HCT116 (cell line): Measurements from ENCODE around the gene TSKU. TPM values are rescaled to one million over a fixed set of nuclear protein-coding genes. Genes with fewer than 3 reads are reported as not detected.

ENCODE experiments used
- ATAC-seq: fragments of 200-7000 bp; cut with Tn5 transposase; 2 replicates; pipeline ENCODE4 v1.9.1; 2020; ENCODE audit warnings: mild to moderate bottlenecking, moderate library complexity
- BruUV-seq: library from RNA; stranded (reverse); fragments of 400-500 nt; replicated peaks from 2 replicates; lab custom pipeline; 2021; lab: Mats Ljungman, UMichigan
- CTCF ChIA-PET: fragments of 300-600 bp; sonication (Branson Sonifier 250); formaldehyde crosslinking; loops from one replicate; lab custom pipeline; 2021; ENCODE audit warnings: antibody characterized with exemption; lab: Charles Lee
- POLR2A ChIA-PET: fragments of 300-600, 350-600 bp; sonication (Branson Sonifier 250); formaldehyde crosslinking; loops from one replicate; lab custom pipeline; 2021; ENCODE audit warnings: antibody characterized with exemption; lab: Charles Lee
- RAD21 ChIA-PET, 2 experiments: fragments of 300-600 bp; sonication (Branson Sonifier 250); formaldehyde crosslinking; loops; one replicate each; lab custom pipeline; 2023; ENCODE audit warnings: low total read pairs in 2 of 2; ENCODE audit not compliant: uncharacterized antibody in 2 of 2, unreplicated experiment in 2 of 2, low non-redundant PET in 1 of 2; lab: Charles Lee
- DNase-seq: peaks from one replicate; pipeline ENCODE4 v3.0.0-alpha.2; 2010; ENCODE audit warnings: low read depth, low spot score
- H2AFZ ChIP-seq: fragments of 200-600 bp; shearing (Covaris generic), sonication (generic); 2 replicates; pipeline ENCODE4 v1.6.1; 2017; ENCODE audit warnings: low read depth, mixed run types, mixed read lengths, antibody characterized with exemption, low read length; ENCODE audit not compliant: poor library complexity, severe bottlenecking
- H3K27ac ChIP-seq: 2 replicates; pipeline ENCODE4 v1.5.1; 2012; ENCODE audit warnings: low read depth, low read length
- H3K27me3 ChIP-seq: fragments of 200-600 bp; sonication (generic); 2 replicates; pipeline ENCODE4 v1.6.1; 2016; ENCODE audit warnings: mixed run types, low read length, mixed read lengths; ENCODE audit not compliant: insufficient read depth
- H3K36me3 ChIP-seq, 2 experiments: fragments of 200-500 bp in 1 of 2; fragments of 200-600 bp in 1 of 2; sonication (Bioruptor generic) in 1 of 2; sonication (generic) in 1 of 2; 2 replicates each; pipeline versions ENCODE4 v1.5.1 to v1.6.1; 2014 to 2016; ENCODE audit warnings: low read length in 2 of 2, inconsistent platforms in 1 of 2, mixed read lengths in 1 of 2, mixed run types in 1 of 2; ENCODE audit not compliant: insufficient read depth in 2 of 2, control insufficient read depth in 1 of 2
- H3K4me1 ChIP-seq, 2 experiments: fragments of 200-600 bp in 1 of 2; sonication (generic) in 1 of 2; 2 replicates each; pipeline versions ENCODE4 v1.5.1 to v1.6.1; 2012 to 2017; ENCODE audit warnings: low read length in 2 of 2, inconsistent platforms in 1 of 2, mild to moderate bottlenecking in 1 of 2, mixed read lengths in 1 of 2, mixed run types in 1 of 2, moderate library complexity in 1 of 2; ENCODE audit not compliant: insufficient read depth in 2 of 2, control insufficient read depth in 1 of 2
- H3K4me2 ChIP-seq: fragments of 200-600 bp; sonication (generic); 2 replicates; pipeline ENCODE4 v1.6.1; 2017; ENCODE audit warnings: mixed run types, low read length, mixed read lengths
- H3K4me3 ChIP-seq, 2 experiments: fragments of 200-600 bp in 1 of 2; sonication (generic) in 1 of 2; replicated peaks in 1 of 2; 2 replicates each; pipeline ENCODE4 v1.5.1; 2011 to 2016; ENCODE audit warnings: low read length in 2 of 2, control low read depth in 1 of 2, low read depth in 1 of 2, mild to moderate bottlenecking in 1 of 2, mixed read lengths in 1 of 2, mixed run types in 1 of 2
- H3K79me2 ChIP-seq: fragments of 200-600 bp; sonication (generic); 2 replicates; pipeline ENCODE4 v1.6.1; 2017; ENCODE audit warnings: mild to moderate bottlenecking, mixed run types, low read length, moderate library complexity, mixed read lengths; ENCODE audit not compliant: insufficient read depth
- H3K9ac ChIP-seq: fragments of 200-600 bp; sonication (generic); 2 replicates; pipeline ENCODE4 v1.6.1; 2016; ENCODE audit warnings: low read length, mixed read lengths
- H3K9me2 ChIP-seq: fragments of 200-600 bp; sonication (generic), shearing (Covaris generic); 2 replicates; pipeline ENCODE4 v1.6.1; 2017; ENCODE audit warnings: mixed run types, mild to moderate bottlenecking, moderate library complexity; ENCODE audit not compliant: insufficient read depth
- H3K9me3 ChIP-seq, 2 experiments: fragments of 200-500 bp in 1 of 2; fragments of 200-600 bp in 1 of 2; sonication (Bioruptor generic) in 1 of 2; sonication (generic) in 1 of 2; 2 replicates each; pipeline ENCODE4 v1.6.1; 2014 to 2017; ENCODE audit warnings: low read length in 2 of 2, mixed read lengths in 2 of 2, inconsistent platforms in 1 of 2, low read depth in 1 of 2, mild to moderate bottlenecking in 1 of 2, mixed run types in 1 of 2, moderate library complexity in 1 of 2; ENCODE audit not compliant: control insufficient read depth in 1 of 2, insufficient read depth in 1 of 2
- H4K20me1 ChIP-seq: fragments of 200-600 bp; sonication (generic), shearing (Covaris generic); 2 replicates; pipeline ENCODE4 v1.6.1; 2017; ENCODE audit warnings: mixed run types, mild to moderate bottlenecking, moderate library complexity; ENCODE audit not compliant: insufficient read depth
- CEBPB ChIP-seq: IDR thresholded peaks from 2 replicates; pipeline ENCODE4 v1.6.1; 2012; ENCODE audit warnings: low read depth
- EGR1 ChIP-seq: IDR thresholded peaks from 2 replicates; pipeline ENCODE4 v1.6.1; 2012; ENCODE audit warnings: low read depth
- JUND ChIP-seq: IDR thresholded peaks from 2 replicates; pipeline ENCODE4 v1.6.1; 2012
- MAX ChIP-seq: IDR thresholded peaks from 2 replicates; pipeline ENCODE4 v1.6.1; 2012
- POLR2A ChIP-seq: IDR thresholded peaks from 2 replicates; pipeline ENCODE4 v1.7.0; 2011; ENCODE audit warnings: borderline replicate concordance; ENCODE audit not compliant: insufficient read depth, insufficient read length; ENCODE audit errors: extremely low read depth
- POLR2AphosphoS5 ChIP-seq: IDR thresholded peaks from 2 replicates; pipeline ENCODE4 v1.6.1; 2011; ENCODE audit warnings: mild to moderate bottlenecking, low read depth, low read length, moderate library complexity
- RAD21 ChIP-seq: IDR thresholded peaks from 2 replicates; pipeline ENCODE4 v1.6.1; 2012; ENCODE audit warnings: low read depth, mild to moderate bottlenecking
- REST ChIP-seq: IDR thresholded peaks from 2 replicates; pipeline ENCODE4 v1.6.1; 2012; ENCODE audit warnings: low read depth
- SIN3A ChIP-seq: IDR thresholded peaks from 2 replicates; pipeline ENCODE4 v1.6.1; 2012; ENCODE audit warnings: low read depth
- SP1 ChIP-seq: IDR thresholded peaks from 2 replicates; pipeline ENCODE4 v1.6.1; 2012; ENCODE audit warnings: low read depth
- SRF ChIP-seq: IDR thresholded peaks from 2 replicates; pipeline ENCODE4 v1.6.1; 2012; ENCODE audit warnings: low read depth
- TCF7L2 ChIP-seq: IDR thresholded peaks from 2 replicates; pipeline ENCODE4 v1.7.0; 2011; ENCODE audit warnings: borderline replicate concordance, inconsistent platforms; ENCODE audit not compliant: insufficient read depth, insufficient read length; ENCODE audit errors: extremely low read depth
- ZBTB33 ChIP-seq: IDR thresholded peaks from 2 replicates; pipeline ENCODE4 v1.6.1; 2011; ENCODE audit warnings: mild to moderate bottlenecking, low read length, moderate library complexity; ENCODE audit not compliant: insufficient replicate concordance; ENCODE audit errors: extremely low read depth
- ZFX ChIP-seq: fragments of 450-650 bp; IDR thresholded peaks from 2 replicates; pipeline ENCODE4 v1.6.1; 2017
- ZNF274 ChIP-seq: fragments of 200-500 bp; sonication (Bioruptor generic); IDR thresholded peaks from 2 replicates; pipeline ENCODE4 v1.6.1; 2014; ENCODE audit warnings: mild to moderate bottlenecking, low read depth, low read length, inconsistent platforms
- intact Hi-C: fragments of 100-400 bp; cut with micrococcal nuclease; formaldehyde crosslinking; loops from 2 replicates; pipeline ENCODE4 v1.10.0; 2022
- total RNA-seq: library from RNA; stranded (reverse); gene quantifications from one replicate; pipeline ENCODE4 v1.2.1, GENCODE V29; 2021; ENCODE audit not compliant: unreplicated experiment
- TF ChIP-seq, protein P1 (sequence below), 3 experiments: fragments of 200-600 bp in 1 of 3; sonication (generic) in 1 of 3; IDR thresholded peaks in 2 of 3; conservative IDR thresholded peaks in 1 of 3; 2 replicates each; pipeline ENCODE4 v1.5.1; 2012 to 2017; ENCODE audit warnings: low read depth in 2 of 3, low read length in 2 of 3, antibody characterized with exemption in 1 of 3, borderline replicate concordance in 1 of 3, control low read depth in 1 of 3, mild to moderate bottlenecking in 1 of 3, mixed read lengths in 1 of 3, mixed run types in 1 of 3, moderate library complexity in 1 of 3; ENCODE audit not compliant: insufficient read depth in 1 of 3
- TF ChIP-seq, protein P2 (sequence below): IDR thresholded peaks from 2 replicates; pipeline ENCODE4 v1.6.1; 2012

Gene TSKU
- total RNA-seq, 1 experiment from 2014 or later = 21.9 TPM

- Histone ChIP-seq H3K4me1 (peaks cover 0 to 6% of the 10 kb centered on the region in 2 experiments; a peak in 1 of 4 replicates), H3K9me3 (no peaks in the 10 kb centered on the region), H3K4me3 (no peak overlapping the region), H3K4me2 (no peak overlapping the region), H3K9ac (no peak overlapping the region), H3K27me3 (no peaks in the 10 kb centered on the region), H3K27ac (no peak overlapping the region), H2AFZ (no peak overlapping the region), H3K36me3 (no peaks in the 10 kb centered on the region), H3K9me2 (no peaks in the 10 kb centered on the region), H3K79me2 (no peaks in the 10 kb centered on the region), H4K20me1 (no peaks in the 10 kb centered on the region)
- ChIA-PET RAD21 (no interaction called here), CTCF (no interaction called here), POLR2A (no interaction called here)
- BruUV-seq = no TSS peak
- intact Hi-C loops = no loop called here
- TF ChIP-seq EGR1 = no peak
- no peak for TF ChIP-seq ZBTB33
- TF ChIP-seq SP1 = no peak
- TF ChIP-seq, protein P1, sequence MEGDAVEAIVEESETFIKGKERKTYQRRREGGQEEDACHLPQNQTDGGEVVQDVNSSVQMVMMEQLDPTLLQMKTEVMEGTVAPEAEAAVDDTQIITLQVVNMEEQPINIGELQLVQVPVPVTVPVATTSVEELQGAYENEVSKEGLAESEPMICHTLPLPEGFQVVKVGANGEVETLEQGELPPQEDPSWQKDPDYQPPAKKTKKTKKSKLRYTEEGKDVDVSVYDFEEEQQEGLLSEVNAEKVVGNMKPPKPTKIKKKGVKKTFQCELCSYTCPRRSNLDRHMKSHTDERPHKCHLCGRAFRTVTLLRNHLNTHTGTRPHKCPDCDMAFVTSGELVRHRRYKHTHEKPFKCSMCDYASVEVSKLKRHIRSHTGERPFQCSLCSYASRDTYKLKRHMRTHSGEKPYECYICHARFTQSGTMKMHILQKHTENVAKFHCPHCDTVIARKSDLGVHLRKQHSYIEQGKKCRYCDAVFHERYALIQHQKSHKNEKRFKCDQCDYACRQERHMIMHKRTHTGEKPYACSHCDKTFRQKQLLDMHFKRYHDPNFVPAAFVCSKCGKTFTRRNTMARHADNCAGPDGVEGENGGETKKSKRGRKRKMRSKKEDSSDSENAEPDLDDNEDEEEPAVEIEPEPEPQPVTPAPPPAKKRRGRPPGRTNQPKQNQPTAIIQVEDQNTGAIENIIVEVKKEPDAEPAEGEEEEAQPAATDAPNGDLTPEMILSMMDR (IDR thresholded peaks at IDR 0.05 in 2 of 3, conservative IDR thresholded peaks at IDR 0.05 in 1 of 3; ENCODE audit: borderline replicate concordance in 1 of 3, insufficient read depth in 1 of 3, low read depth in 2 of 3, low read length in 2 of 3) = no peak
- TF ChIP-seq ZFX = no peak
- no peak for TF ChIP-seq SIN3A
- no peak for TF ChIP-seq POLR2A
- TF ChIP-seq, protein P2, sequence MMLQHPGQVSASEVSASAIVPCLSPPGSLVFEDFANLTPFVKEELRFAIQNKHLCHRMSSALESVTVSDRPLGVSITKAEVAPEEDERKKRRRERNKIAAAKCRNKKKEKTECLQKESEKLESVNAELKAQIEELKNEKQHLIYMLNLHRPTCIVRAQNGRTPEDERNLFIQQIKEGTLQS = no peak
- TF ChIP-seq SRF = no peak
- no peak for TF ChIP-seq REST
- no peak for TF ChIP-seq TCF7L2
- TF ChIP-seq ZNF274 = no peak
- TF ChIP-seq CEBPB = no peak
- no peak for TF ChIP-seq POLR2AphosphoS5
- TF ChIP-seq MAX = no peak
- no peak for TF ChIP-seq JUND
- no peak for TF ChIP-seq RAD21
- DNase-seq (no peak), ATAC-seq (no peak)
Measured at GRCh38 chr11:76760236-76760635, 22.9 kb upstream of the TSKU start.
